ENCODE data around the gene CZIB. TPM values are rescaled to one million over a fixed set of nuclear protein-coding genes. Genes with fewer than 3 reads are reported as not detected.

CZIB gene
- total and polyA plus RNA-seq, 2 of the 13 experiments (the other 11 are each of a cell fraction or from before 2014, with no cell fraction given): 49.2 to 67.0 TPM

DNA sequence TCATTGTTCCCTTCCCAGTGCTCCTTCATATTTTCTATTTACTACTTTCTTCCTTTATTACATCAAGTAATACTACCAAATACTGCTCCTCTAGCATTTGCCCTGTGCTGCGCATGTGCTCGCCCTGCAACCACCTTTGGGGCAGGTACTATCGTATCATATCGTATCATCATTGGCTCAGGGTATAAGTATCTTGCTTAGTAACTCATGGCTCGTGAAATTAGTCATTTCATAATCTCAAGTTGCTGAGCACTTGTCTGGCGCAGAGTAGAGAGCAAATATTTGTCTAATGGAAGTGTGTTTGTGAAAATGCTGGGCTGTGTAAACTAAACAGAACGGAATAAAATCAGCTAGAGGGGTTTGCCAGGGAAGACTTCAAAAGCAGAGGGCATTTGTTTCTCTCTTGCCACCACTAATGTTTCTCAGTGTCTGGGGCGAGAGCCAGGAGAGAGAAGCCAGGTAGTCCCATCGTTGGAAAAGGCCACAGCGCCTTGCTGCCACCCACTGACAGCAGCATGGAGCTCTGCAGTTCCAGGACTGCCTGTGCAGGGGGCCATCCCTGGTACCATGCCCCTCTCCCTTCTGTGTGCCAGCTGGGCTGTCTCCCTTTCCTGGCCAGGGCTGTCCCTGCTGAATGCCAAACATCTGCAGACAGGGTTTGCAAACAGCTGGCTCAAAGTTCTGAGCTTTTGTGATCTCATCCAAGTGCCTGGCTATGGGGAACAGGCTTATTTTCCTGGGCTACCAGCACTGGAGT is 43.8 kb downstream of the CZIB start (continued):
- TF ChIP-seq, protein P1, sequence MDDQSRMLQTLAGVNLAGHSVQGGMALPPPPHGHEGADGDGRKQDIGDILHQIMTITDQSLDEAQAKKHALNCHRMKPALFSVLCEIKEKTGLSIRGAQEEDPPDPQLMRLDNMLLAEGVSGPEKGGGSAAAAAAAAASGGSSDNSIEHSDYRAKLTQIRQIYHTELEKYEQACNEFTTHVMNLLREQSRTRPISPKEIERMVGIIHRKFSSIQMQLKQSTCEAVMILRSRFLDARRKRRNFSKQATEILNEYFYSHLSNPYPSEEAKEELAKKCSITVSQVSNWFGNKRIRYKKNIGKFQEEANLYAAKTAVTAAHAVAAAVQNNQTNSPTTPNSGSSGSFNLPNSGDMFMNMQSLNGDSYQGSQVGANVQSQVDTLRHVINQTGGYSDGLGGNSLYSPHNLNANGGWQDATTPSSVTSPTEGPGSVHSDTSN (CRISPR knock-in tag; IDR thresholded peaks at IDR 0.05; ENCODE audit: borderline replicate concordance): no peak
- no peak for TF ChIP-seq ZNF260 (CRISPR knock-in tag; IDR thresholded peaks at IDR 0.05; ENCODE audit: borderline replicate concordance, low read depth)
- TF ChIP-seq RARG (CRISPR knock-in tag; IDR thresholded peaks at IDR 0.05; ENCODE audit: low read depth): no peak
- TF ChIP-seq ZNF235 (CRISPR knock-in tag; IDR thresholded peaks at IDR 0.05; ENCODE audit: borderline replicate concordance): no peak
- TF ChIP-seq, protein P2, sequence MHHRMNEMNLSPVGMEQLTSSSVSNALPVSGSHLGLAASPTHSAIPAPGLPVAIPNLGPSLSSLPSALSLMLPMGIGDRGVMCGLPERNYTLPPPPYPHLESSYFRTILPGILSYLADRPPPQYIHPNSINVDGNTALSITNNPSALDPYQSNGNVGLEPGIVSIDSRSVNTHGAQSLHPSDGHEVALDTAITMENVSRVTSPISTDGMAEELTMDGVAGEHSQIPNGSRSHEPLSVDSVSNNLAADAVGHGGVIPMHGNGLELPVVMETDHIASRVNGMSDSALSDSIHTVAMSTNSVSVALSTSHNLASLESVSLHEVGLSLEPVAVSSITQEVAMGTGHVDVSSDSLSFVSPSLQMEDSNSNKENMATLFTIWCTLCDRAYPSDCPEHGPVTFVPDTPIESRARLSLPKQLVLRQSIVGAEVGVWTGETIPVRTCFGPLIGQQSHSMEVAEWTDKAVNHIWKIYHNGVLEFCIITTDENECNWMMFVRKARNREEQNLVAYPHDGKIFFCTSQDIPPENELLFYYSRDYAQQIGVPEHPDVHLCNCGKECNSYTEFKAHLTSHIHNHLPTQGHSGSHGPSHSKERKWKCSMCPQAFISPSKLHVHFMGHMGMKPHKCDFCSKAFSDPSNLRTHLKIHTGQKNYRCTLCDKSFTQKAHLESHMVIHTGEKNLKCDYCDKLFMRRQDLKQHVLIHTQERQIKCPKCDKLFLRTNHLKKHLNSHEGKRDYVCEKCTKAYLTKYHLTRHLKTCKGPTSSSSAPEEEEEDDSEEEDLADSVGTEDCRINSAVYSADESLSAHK (CRISPR knock-in tag; IDR thresholded peaks at IDR 0.05; ENCODE audit: borderline replicate concordance): no peak
- TF ChIP-seq BORCS8-MEF2B (CRISPR knock-in tag; IDR thresholded peaks at IDR 0.05): no peak
- TF ChIP-seq, protein P3, sequence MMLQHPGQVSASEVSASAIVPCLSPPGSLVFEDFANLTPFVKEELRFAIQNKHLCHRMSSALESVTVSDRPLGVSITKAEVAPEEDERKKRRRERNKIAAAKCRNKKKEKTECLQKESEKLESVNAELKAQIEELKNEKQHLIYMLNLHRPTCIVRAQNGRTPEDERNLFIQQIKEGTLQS (CRISPR knock-in tag; IDR thresholded peaks at IDR 0.05): no peak
- TF ChIP-seq ZSCAN9 (CRISPR knock-in tag; IDR thresholded peaks at IDR 0.05; ENCODE audit: borderline replicate concordance): no peak
- peak; percentile 91 for TF ChIP-seq STAG1 (CRISPR knock-in tag; IDR thresholded peaks at IDR 0.05)
- TF ChIP-seq ZNF282 (IDR thresholded peaks at IDR 0.05; ENCODE audit: partially characterized antibody): no peak
- TF ChIP-seq, protein P4, sequence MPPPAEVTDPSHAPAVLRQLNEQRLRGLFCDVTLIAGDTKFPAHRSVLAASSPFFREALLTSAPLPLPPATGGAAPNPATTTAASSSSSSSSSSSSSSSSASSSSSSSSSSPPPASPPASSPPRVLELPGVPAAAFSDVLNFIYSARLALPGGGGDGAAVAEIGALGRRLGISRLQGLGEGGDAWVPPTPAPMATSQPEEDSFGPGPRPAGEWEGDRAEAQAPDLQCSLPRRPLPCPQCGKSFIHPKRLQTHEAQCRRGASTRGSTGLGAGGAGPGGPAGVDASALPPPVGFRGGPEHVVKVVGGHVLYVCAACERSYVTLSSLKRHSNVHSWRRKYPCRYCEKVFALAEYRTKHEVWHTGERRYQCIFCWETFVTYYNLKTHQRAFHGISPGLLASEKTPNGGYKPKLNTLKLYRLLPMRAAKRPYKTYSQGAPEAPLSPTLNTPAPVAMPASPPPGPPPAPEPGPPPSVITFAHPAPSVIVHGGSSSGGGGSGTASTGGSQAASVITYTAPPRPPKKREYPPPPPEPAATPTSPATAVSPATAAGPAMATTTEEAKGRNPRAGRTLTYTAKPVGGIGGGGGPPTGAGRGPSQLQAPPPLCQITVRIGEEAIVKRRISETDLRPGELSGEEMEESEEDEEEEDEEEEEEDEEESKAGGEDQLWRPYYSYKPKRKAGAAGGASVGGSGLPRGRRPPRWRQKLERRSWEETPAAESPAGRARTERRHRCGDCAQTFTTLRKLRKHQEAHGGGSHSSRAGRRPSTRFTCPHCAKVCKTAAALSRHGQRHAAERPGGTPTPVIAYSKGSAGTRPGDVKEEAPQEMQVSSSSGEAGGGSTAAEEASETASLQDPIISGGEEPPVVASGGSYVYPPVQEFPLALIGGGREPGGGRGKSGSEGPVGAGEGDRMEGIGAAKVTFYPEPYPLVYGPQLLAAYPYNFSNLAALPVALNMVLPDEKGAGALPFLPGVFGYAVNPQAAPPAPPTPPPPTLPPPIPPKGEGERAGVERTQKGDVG (CRISPR knock-in tag; IDR thresholded peaks at IDR 0.05; ENCODE audit: borderline replicate concordance): no peak
- TF ChIP-seq, protein P5, sequence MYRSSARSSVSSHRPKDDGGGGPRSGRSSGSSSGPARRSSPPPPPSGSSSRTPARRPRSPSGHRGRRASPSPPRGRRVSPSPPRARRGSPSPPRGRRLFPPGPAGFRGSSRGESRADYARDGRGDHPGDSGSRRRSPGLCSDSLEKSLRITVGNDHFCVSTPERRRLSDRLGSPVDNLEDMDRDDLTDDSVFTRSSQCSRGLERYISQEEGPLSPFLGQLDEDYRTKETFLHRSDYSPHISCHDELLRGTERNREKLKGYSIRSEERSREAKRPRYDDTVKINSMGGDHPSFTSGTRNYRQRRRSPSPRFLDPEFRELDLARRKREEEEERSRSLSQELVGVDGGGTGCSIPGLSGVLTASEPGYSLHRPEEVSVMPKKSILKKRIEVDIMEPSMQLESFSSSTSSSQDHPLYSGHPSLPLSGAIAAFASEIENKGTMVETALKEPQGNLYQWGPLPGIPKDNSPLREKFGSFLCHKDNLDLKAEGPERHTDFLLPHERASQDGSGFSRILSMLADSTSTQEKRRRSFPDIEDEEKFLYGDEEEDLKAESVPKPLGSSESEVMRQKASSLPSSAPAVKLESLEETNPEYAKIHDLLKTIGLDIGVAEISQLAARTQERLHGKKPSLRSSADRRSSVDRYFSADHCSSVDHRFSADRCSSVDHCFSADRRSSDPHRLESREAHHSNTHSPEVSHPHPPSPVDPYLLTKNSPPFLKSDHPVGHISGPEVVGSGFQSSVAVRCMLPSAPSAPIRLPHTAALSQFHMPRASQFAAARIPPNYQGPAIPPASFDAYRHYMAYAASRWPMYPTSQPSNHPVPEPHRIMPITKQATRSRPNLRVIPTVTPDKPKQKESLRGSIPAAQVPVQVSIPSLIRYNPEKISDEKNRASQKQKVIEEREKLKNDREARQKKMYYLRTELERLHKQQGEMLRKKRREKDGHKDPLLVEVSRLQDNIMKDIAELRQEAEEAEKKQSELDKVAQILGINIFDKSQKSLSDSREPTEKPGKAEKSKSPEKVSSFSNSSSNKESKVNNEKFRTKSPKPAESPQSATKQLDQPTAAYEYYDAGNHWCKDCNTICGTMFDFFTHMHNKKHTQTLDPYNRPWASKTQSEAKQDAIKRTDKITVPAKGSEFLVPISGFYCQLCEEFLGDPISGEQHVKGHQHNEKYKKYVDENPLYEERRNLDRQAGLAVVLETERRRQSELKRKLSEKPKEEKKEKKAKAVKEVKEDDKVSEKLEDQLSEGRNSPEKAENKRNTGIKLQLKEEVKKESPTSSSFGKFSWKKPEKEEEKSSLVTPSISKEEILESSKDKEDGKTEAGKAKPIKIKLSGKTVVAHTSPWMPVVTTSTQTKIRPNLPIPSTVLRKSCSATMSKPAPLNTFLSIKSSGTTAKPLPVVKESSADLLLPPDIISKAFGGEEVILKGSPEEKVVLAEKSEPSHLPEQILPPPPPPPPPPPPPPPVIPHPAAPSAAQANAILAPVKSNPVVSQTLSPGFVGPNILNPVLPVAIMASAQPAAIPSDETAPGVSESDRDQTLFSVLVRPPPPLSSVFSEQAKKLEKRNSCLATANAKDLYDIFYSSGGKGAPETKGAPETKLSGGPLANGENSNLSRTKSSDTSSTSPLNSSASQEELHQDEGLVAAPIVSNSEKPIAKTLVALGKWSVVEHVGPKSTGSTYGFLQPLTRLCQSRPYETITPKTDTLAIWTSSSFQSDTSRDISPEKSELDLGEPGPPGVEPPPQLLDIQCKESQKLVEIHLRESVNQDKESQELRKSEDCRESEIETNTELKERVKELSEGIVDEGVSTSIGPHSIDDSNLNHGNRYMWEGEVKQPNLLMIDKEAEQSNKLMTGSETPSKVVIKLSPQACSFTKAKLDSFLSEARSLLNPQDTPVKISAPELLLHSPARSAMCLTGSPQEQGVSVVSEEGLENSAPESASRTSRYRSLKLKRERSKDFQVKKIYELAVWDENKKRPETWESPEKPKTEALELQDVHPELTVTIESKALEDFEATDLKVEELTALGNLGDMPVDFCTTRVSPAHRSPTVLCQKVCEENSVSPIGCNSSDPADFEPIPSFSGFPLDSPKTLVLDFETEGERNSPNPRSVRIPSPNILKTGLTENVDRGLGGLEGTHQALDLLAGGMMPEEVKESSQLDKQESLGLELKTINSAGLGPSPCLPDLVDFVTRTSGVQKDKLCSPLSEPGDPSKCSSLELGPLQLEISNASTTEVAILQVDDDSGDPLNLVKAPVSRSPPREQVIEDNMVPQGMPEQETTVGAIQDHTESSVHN (CRISPR knock-in tag; IDR thresholded peaks at IDR 0.05): no peak

All from HepG2 (cell line).